C4-2B (cell line): ENCODE data around the gene RAMP3.

Experiments used
- CTCF ChIP-seq: fragments of 450-650 bp; conservative IDR thresholded peaks from 2 replicates; pipeline ENCODE4 v1.5.1; 2017; ENCODE audit warnings: mild to moderate bottlenecking
- ZFX ChIP-seq: fragments of 450-650 bp; IDR thresholded peaks from 2 replicates; pipeline ENCODE4 v1.6.1; 2017

GRCh38 chr7:45146531-45147379 lies 10.8 kb upstream of the RAMP3 start:
- TF ChIP-seq CTCF (no peak), ZFX (no peak)
